ENCODE results near the gene CLIP4. TPM values are rescaled to one million over a fixed set of nuclear protein-coding genes. Genes with fewer than 3 reads are reported as not detected.

CLIP4 gene
- polyA plus RNA-seq, 1 of the 3 experiments (the other 2 are of a cell fraction), result 12.7 TPM

GRCh38 chr2:29071032-29071975 lies 43.9 kb upstream of the CLIP4 start:
- no peak for TF ChIP-seq TAF1 (IDR thresholded peaks at IDR 0.05; ENCODE audit: borderline replicate concordance, low read depth, low read length)
- no peak for TF ChIP-seq GATA2 (CRISPR knock-in tag; IDR thresholded peaks at IDR 0.05)
- H4K20me1 ChIP-seq (ENCODE audit: insufficient read depth), result no peaks in the 10 kb centered on the region
- H3K4me2 ChIP-seq, result no peak overlapping the region
- H3K9ac ChIP-seq, result no peak overlapping the region
- H2AFZ ChIP-seq (ENCODE audit: low read depth), result no peak overlapping the region
- H3K79me2 ChIP-seq (ENCODE audit: insufficient read depth), result no peaks in the 10 kb centered on the region
- 63% methylated on average over 14 of the region's 19 CpGs for WGBS (ENCODE audit: low lambda C conversion rate)
- peaks cover 0 to 45% of the 10 kb centered on the region in 2 experiments; a peak in 2 of 4 replicates for H3K4me1 ChIP-seq (ENCODE audit: control insufficient read depth in 1 of 2, insufficient read depth in 2 of 2, low read depth in 1 of 2, low read length in 1 of 2)
- H3K36me3 ChIP-seq (replicated peaks in 1 of 2; ENCODE audit: control insufficient read depth in 1 of 2, insufficient read depth in 2 of 2, low read length in 1 of 2), result no peaks in the 10 kb centered on the region
- H3K9me3 ChIP-seq, result no peaks in the 10 kb centered on the region
- no peaks in the 10 kb centered on the region for H3F3A ChIP-seq (replicated peaks; ENCODE audit: insufficient read depth)
- H3K27ac ChIP-seq (ENCODE audit: low read depth in 2 of 2, low read length in 1 of 2), result no peak overlapping the region
- CTCF ChIA-PET, result interaction anchor here (0.7 to 1.3 kb wide), 4 partner anchors 8 to 28 kb away, joined by 3 to 4 read pairs (median 3); no protein-coding TSS in a partner anchor
- no peak for DNase-seq
- POLR2A ChIA-PET, result no interaction called here
- H3K4me3 ChIP-seq (ENCODE audit: low read depth in 2 of 2, low read length in 1 of 2), result no peak overlapping the region
- no peaks in the 10 kb centered on the region for H3K9me2 ChIP-seq
- no peaks in the 10 kb centered on the region for H3K27me3 ChIP-seq (ENCODE audit: insufficient read depth)

- no peaks in the 10 kb centered on the region for H3F3A ChIP-seq (replicated peaks; ENCODE audit: insufficient read depth)
- ChIA-PET CTCF (interaction anchor here (1.0 kb wide), 1 partner anchor 10 kb away, joined by 4 read pairs; no protein-coding TSS in a partner anchor), POLR2A (no interaction called here)
- peaks cover 0 to 39% of the 10 kb centered on the region in 2 experiments; a peak in 2 of 4 replicates for H3K4me1 ChIP-seq (ENCODE audit: control insufficient read depth in 1 of 2, insufficient read depth in 2 of 2, low read depth in 1 of 2, low read length in 1 of 2)
- H3K27me3 ChIP-seq (ENCODE audit: insufficient read depth), result no peaks in the 10 kb centered on the region
- no peak overlapping the region for H3K4me3 ChIP-seq (ENCODE audit: low read depth in 2 of 2, low read length in 1 of 2)
- no peak overlapping the region for H2AFZ ChIP-seq (ENCODE audit: low read depth)
- no peaks in the 10 kb centered on the region for H3K79me2 ChIP-seq (ENCODE audit: insufficient read depth)
- no peaks in the 10 kb centered on the region for H3K36me3 ChIP-seq (replicated peaks in 1 of 2; ENCODE audit: control insufficient read depth in 1 of 2, insufficient read depth in 2 of 2, low read length in 1 of 2)
- H4K20me1 ChIP-seq (ENCODE audit: insufficient read depth), result no peaks in the 10 kb centered on the region
- no peak overlapping the region for H3K4me2 ChIP-seq
- no peaks in the 10 kb centered on the region for H3K9me3 ChIP-seq
- no peak for DNase-seq
- WGBS (ENCODE audit: low lambda C conversion rate), result 52% methylated on average over 4 of the region's 8 CpGs
- H3K9ac ChIP-seq, result no peak overlapping the region
- H3K27ac ChIP-seq (ENCODE audit: low read depth in 2 of 2, low read length in 1 of 2), result no peak overlapping the region
- TF ChIP-seq JUND (IDR thresholded peaks at IDR 0.05), result no peak
- TF ChIP-seq CTCF (IDR thresholded peaks at IDR 0.05), result no peak
- TF ChIP-seq RAD21 (IDR thresholded peaks at IDR 0.05; ENCODE audit: low read length), result no peak
- no peaks in the 10 kb centered on the region for H3K9me2 ChIP-seq
These were observed 43.0 kb upstream of the CLIP4 start for GRCh38 chr2:29072251-29072650.

GRCh38 chr2:29072971-29073725 lies 42.1 kb upstream of the CLIP4 start:
- Histone ChIP-seq H2AFZ (ENCODE audit: low read depth) (no peak overlapping the region), H3K4me1 (ENCODE audit: control insufficient read depth in 1 of 2, insufficient read depth in 2 of 2, low read depth in 1 of 2, low read length in 1 of 2) (peaks cover 0 to 32% of the 10 kb centered on the region in 2 experiments; a peak in 2 of 4 replicates), H3K9ac (no peak overlapping the region), H3F3A (replicated peaks; ENCODE audit: insufficient read depth) (no peaks in the 10 kb centered on the region), H3K9me3 (no peaks in the 10 kb centered on the region), H3K79me2 (ENCODE audit: insufficient read depth) (no peaks in the 10 kb centered on the region), H4K20me1 (ENCODE audit: insufficient read depth) (no peaks in the 10 kb centered on the region), H3K27me3 (ENCODE audit: insufficient read depth) (no peaks in the 10 kb centered on the region), H3K36me3 (replicated peaks in 1 of 2; ENCODE audit: control insufficient read depth in 1 of 2, insufficient read depth in 2 of 2, low read length in 1 of 2) (no peaks in the 10 kb centered on the region), H3K4me3 (ENCODE audit: low read depth in 2 of 2, low read length in 1 of 2) (no peak overlapping the region), H3K27ac (ENCODE audit: low read depth in 2 of 2, low read length in 1 of 2) (no peak overlapping the region), H3K4me2 (no peak overlapping the region), H3K9me2 (no peaks in the 10 kb centered on the region)
- POLR2A ChIA-PET, result no interaction called here
- no peak for DNase-seq
- CTCF ChIA-PET, result interaction anchor here (1.5 kb wide), 1 partner anchor 12 kb away, joined by 3 read pairs; no protein-coding TSS in a partner anchor
- 55% methylated on average over 10 of the region's 12 CpGs for WGBS (ENCODE audit: low lambda C conversion rate)
- TF ChIP-seq FOXM1 (IDR thresholded peaks at IDR 0.05; ENCODE audit: low read depth) (no peak), CTCF (IDR thresholded peaks at IDR 0.05) (no peak), RAD21 (IDR thresholded peaks at IDR 0.05; ENCODE audit: low read length) (no peak), SIN3A (IDR thresholded peaks at IDR 0.05; ENCODE audit: borderline replicate concordance, low read depth, low read length) (no peak), FOSL2 (IDR thresholded peaks at IDR 0.05; ENCODE audit: borderline replicate concordance, low read depth) (no peak), RFX5 (IDR thresholded peaks at IDR 0.05; ENCODE audit: low read length) (no peak), MXI1 (IDR thresholded peaks at IDR 0.05; ENCODE audit: low read depth, low read length) (no peak), ZBTB33 (IDR thresholded peaks at IDR 0.05; ENCODE audit: borderline replicate concordance, low read depth) (no peak), NFIC (IDR thresholded peaks at IDR 0.05; ENCODE audit: borderline replicate concordance) (no peak)

All from SK-N-SH (cell line).